Central memory CD4-positive, alpha-beta T cell (primary cell): ENCODE results near the gene MFSD6.

Source experiments
- DNase-seq: peaks from one replicate; pipeline ENCODE4 v3.0.0; 2022

Gene MFSD6

GRCh38 chr2:190533175-190533967 lies 125.2 kb downstream of the MFSD6 start:
- no peak for DNase-seq

DNA sequence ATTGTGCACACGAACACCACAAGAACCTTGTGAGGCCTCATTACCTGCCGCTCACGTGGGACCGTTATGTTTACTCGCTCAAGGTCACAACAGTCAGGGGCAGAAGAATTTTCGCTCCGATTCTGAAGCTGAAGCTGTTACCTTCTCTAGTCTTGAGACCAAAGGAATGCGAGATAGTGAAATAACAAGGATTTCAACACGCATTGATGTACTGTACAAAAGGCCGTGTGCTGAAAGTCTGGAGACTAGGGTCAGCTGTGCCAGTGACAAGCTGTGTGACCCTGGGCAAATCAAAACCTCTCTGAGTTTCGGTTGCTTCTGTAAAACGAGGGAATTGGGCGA lies 125.8 kb downstream of the MFSD6 start:
- peak; percentile 62 for DNase-seq

DNA sequence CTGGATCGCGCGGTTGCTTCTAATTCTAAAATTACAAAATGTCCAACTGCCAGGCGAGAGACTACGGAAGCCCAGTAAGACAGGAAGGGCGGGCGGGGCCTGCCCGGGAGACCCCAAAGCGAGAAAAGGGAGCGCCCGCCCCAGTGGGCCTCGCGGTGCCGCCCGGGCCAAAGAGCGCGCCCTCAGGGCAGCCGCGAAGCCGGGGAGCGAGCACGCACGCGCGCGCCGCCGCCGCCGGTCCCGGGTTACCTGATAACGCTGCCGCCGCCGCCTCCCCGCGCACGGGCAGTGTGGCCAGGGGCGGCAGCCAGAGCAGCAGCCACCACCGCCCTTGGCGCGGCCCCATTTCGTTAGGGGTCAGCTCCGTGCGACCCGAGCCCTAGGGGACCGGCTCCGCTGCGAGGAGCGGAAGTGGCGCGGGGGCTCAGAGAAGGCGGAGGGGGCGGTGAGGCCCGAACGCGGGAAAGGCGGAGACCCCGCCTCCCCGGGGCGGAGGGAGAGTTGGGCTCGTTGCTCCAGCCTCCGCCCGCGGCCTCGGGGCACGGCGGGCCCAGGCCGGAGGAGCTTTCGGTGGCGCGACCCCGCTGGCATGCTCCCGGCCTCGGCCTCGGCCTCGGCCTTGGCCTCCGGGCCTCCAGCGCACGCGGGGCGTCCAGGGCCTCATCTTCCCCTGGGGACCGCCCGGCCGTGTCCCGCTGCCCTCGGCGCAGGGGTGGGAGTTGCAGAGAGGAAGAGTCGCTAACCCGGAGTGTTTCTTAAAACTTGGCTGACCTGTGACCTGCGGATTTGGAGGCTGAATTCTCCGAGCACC lies 126.4 kb downstream of the MFSD6 start, which contains the start of gene NEMP2:
TSS of gene NEMP2 (minus strand) at position 413 of the 811 bp plus-strand sequence. CDS start at position 346, 67 bp downstream.
- peak; percentile 83 for DNase-seq

- DNase-seq, result no peak
These were observed 126.9 kb downstream of the MFSD6 start for GRCh38 chr2:190535121-190535439.

GRCh38 chr2:190535586-190535985 lies 127.4 kb downstream of the MFSD6 start:
- no peak for DNase-seq

DNA sequence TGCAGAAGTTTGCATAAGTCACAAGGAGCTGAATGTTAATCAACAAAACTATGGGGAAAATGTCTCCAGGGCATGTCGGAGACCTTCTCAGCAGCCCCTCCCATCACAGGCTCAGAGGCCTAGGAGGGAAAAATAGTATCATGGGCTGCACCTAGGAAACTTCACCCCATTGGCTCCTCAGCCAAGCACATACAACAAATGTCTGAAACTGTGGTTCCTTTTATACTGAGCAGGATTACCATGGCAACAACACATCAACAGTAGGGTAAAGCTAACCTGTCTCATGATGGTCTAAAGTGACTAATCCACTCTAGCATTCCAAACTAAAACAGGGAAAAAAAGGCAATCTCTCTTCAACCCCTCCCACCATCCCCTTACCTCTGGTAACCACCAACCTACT lies 129.6 kb downstream of the MFSD6 start:
- peak; percentile 33 for DNase-seq

DNA sequence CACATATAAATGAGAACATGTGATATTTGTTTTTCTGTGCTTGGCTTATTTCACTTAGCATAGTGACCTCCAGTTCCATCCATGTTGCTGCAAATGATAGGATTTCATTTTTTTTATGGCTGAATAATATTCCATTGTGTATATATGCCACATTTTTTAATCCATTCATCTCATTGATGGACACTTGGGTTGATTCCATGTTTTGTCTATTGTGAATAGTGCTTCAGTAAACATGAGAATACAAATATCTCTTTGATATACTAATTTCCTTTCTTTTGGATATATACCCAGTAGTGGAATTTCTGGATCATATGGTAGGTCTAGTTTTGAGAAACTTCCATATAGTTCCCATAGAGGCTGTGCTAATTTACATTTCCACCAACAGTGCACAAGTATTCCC lies 130.0 kb downstream of the MFSD6 start:
- no peak for DNase-seq

- DNase-seq, result no peak
These were observed 131.9 kb downstream of the MFSD6 start for GRCh38 chr2:190540048-190540447.

GRCh38 chr2:190545093-190545492 lies 136.9 kb downstream of the MFSD6 start:
- DNase-seq, result no peak

DNA sequence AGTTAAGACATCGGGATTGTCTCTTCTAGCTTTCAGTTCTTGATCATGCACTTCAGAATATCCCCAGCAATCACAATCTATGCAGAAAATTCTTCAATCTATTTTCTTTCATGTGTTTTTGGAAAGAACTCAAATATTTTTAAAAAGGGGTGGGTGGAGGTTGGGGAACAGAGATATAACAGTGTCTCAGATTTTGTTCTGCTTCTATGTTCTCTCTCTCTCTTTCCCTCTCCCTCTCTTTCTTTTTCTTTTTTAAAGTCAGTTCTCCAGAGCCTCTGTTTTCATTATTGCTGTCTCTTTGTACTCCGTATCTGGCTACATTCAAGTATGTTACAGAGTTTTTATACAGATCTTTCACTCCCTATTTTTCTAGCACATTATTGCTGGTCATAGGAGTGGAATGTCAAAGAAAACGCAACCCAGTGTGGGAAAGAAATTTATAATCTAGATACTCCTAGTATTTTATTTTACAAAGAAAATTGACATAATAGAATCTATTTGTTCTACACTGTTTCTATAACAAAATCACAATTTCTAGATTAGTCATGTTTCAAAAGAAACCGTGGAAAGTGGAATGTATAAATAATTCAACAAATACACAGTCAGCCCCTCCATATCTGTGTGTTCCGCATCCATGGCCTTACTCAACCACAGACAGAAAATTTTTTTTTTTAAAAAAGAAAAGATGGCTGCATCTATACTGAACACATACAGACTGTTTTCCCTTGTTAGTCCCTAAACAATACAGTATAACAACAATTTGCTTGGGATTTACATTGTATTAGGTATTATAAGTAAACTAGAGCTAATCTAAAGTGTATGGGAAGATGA lies 137.6 kb downstream of the MFSD6 start:
- DNase-seq, result no peak

- DNase-seq, result no peak
These were observed 138.6 kb downstream of the MFSD6 start for GRCh38 chr2:190546734-190547133.

- DNase-seq, result no peak
These were observed 139.7 kb downstream of the MFSD6 start for GRCh38 chr2:190547886-190548285.

- no peak for DNase-seq
These were observed 142.0 kb downstream of the MFSD6 start for GRCh38 chr2:190550137-190550536.
